ENCODE results near the gene PBRM1. TPM values are rescaled to one million over a fixed set of nuclear protein-coding genes. Genes with fewer than 3 reads are reported as not detected.

The PBRM1 gene
- total RNA-seq, 2 experiments from 2014 or later: 47.6 to 48.1 TPM

DNA sequence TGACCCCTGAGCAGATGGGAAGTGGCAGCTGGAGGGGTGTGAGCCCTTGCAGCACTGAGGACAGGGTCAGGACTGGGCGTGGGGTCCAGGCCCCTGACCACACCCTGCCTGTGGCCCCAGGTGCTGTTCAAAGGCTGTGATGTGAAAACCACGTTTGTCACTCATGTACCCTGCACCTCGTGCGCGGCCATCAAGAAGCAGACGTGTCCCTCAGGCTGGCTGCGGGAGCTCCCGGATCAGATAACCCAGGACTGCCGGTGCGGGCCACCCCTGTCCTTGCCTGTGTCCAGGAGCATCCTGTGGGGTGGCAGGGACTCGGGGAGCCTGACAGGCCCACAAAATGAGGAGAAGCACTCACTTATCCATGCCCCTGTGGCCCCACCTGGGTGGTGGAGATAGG lies 184.7 kb downstream of the PBRM1 start:
- H3K36me3 Mint-ChIP-seq (ENCODE audit: low read depth): no peaks in the 10 kb centered on the region
- TF ChIP-seq, protein P1, sequence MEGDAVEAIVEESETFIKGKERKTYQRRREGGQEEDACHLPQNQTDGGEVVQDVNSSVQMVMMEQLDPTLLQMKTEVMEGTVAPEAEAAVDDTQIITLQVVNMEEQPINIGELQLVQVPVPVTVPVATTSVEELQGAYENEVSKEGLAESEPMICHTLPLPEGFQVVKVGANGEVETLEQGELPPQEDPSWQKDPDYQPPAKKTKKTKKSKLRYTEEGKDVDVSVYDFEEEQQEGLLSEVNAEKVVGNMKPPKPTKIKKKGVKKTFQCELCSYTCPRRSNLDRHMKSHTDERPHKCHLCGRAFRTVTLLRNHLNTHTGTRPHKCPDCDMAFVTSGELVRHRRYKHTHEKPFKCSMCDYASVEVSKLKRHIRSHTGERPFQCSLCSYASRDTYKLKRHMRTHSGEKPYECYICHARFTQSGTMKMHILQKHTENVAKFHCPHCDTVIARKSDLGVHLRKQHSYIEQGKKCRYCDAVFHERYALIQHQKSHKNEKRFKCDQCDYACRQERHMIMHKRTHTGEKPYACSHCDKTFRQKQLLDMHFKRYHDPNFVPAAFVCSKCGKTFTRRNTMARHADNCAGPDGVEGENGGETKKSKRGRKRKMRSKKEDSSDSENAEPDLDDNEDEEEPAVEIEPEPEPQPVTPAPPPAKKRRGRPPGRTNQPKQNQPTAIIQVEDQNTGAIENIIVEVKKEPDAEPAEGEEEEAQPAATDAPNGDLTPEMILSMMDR (IDR thresholded peaks at IDR 0.05): no peak
- H3K36me3 ChIP-seq (ENCODE audit: insufficient read depth, low read length): no peaks in the 10 kb centered on the region
- DNase-seq: no peak
- H3K27me3 ChIP-seq (ENCODE audit: control insufficient read depth in 1 of 2, insufficient read depth in 2 of 2, low read length in 2 of 2): no peaks in the 10 kb centered on the region
- H3K27ac Mint-ChIP-seq: no peak overlapping the region
- CTCF ChIA-PET: no interaction called here
- intact Hi-C loops (cut with DNase I, micrococcal nuclease): no loop called here
- H3K9me3 Mint-ChIP-seq: no peaks in the 10 kb centered on the region
- H3K4me1 Mint-ChIP-seq (ENCODE audit: low read depth): no peaks in the 10 kb centered on the region
- no peaks in the 10 kb centered on the region for H3K27me3 Mint-ChIP-seq
- POLR2A ChIA-PET: no interaction called here
- ATAC-seq (ENCODE audit: poor library complexity): no peak
- H3K4me3 Mint-ChIP-seq: no peak overlapping the region
- no peak overlapping the region for H3K27ac ChIP-seq (ENCODE audit: low read depth in 1 of 2, low read length in 2 of 2)
- no peaks in the 10 kb centered on the region for H3K9me3 ChIP-seq (ENCODE audit: control insufficient read depth in 1 of 2, insufficient read depth in 1 of 2, low read length in 2 of 2)
- H3K4me1 ChIP-seq (ENCODE audit: insufficient read depth, low read length): peaks cover 8% of the 10 kb centered on the region
- no peak overlapping the region for H3K4me3 ChIP-seq (ENCODE audit: low read length)

DNA sequence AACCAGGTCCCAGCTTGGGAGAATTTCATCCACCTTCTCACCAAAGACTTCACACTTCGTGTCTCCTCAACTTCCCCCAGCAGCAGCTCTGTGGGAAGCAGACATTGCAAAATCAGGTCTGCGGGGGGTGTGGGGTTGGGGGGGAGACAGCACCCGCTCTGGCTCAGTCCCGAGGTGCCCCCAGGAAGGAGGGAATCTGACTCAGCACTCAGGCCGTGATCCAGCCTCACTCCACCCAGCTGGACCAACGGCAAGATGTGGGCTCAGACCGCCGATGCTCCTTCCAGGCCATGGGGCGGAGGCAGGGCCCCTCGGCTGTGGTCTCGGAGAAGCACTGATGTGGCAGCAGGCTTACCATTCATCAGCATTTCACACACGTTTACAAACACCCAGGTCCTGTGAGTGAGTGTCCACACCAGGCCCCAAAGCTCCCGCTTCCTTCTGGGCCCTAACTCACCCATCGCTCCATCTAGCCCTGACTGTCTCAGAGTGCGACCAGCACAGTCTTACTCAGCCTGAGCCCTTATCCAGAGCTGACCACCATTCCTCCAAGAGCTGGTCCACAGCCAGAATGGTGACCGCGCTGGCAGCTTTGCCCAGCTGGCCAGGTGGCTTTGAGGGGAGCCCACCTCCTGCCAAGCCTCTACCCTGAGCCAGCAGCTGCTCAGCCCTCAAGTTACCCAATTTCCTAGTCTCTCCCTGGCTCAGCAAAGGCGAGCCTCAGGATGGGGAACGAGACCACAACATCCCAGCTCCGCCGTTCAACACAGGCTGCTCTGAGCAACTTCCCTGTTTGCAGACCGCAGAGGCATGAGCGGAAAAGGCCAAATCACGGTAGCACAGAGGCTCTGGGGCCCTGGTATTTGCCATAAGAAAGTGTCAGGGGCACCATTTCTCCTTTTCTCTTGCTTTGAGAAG lies 187.3 kb downstream of the PBRM1 start:
- H3K27me3 ChIP-seq (ENCODE audit: control insufficient read depth in 1 of 2, insufficient read depth in 2 of 2, low read length in 2 of 2): no peaks in the 10 kb centered on the region
- no peak overlapping the region for H3K27ac ChIP-seq (ENCODE audit: low read depth in 1 of 2, low read length in 2 of 2)
- H3K36me3 ChIP-seq (ENCODE audit: insufficient read depth, low read length): no peaks in the 10 kb centered on the region
- Mint-ChIP-seq H3K4me1 (ENCODE audit: low read depth) (no peaks in the 10 kb centered on the region), H3K27ac (no peak overlapping the region), H3K36me3 (ENCODE audit: low read depth) (no peaks in the 10 kb centered on the region), H3K4me3 (no peak overlapping the region), H3K27me3 (no peaks in the 10 kb centered on the region), H3K9me3 (no peaks in the 10 kb centered on the region)
- CTCF ChIA-PET: no interaction called here
- peak in 3 of 14 experiments; percentile 27 to 63 (median 59) for DNase-seq
- no peaks in the 10 kb centered on the region for H3K9me3 ChIP-seq (ENCODE audit: control insufficient read depth in 1 of 2, insufficient read depth in 1 of 2, low read length in 2 of 2)
- POLR2A ChIA-PET: no interaction called here
- no peak for ATAC-seq (ENCODE audit: poor library complexity)
- TF ChIP-seq, protein P1 (IDR thresholded peaks at IDR 0.05): no peak
- H3K4me3 ChIP-seq (ENCODE audit: low read length): no peak overlapping the region
- peaks cover 13% of the 10 kb centered on the region for H3K4me1 ChIP-seq (ENCODE audit: insufficient read depth, low read length)
- intact Hi-C loops (cut with DNase I, micrococcal nuclease): no loop called here

DNA sequence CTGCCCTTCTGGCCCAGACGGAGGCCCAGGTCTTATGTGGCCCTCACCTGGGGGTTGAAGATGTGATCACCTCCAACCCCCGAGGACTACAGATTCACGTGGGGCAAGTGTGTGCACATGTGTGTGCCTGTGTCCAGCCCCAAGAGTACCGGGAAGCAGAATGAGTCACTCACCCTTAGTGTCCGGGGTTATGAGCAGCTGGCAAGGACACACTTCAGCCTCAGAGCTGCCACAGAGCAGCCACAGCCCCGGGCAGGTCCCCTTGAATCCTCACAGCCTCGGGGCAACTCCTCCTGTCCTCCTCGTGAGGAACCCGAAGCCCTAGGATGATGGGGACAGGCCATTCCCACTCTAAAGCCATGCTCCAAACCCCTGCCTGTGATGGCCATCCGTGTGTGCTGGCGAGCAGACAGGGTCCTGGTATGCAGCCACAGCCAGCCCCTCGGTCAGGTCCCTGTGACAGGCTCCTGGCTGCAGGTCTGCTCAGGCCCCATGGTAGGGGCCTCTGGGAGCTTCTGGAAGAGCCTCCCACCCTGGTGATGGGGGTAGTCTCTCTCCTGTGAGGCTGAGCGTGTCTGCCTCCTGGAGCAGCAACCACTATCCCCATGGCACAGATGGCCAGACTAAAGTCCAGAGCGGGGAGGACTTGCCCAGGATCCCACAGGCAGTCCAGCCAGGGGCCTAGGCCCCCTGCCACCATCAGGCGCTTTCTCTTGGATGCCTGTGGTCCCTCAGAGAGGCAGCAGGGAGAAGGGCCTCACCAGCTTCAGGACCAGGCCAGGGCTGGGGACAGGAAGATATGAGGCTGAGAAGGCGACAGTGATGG lies 189.7 kb downstream of the PBRM1 start:
- Mint-ChIP-seq H3K27ac (no peak overlapping the region), H3K27me3 (no peaks in the 10 kb centered on the region), H3K4me1 (ENCODE audit: low read depth) (no peaks in the 10 kb centered on the region), H3K4me3 (no peak overlapping the region), H3K9me3 (no peaks in the 10 kb centered on the region), H3K36me3 (ENCODE audit: low read depth) (peaks cover 21% of the 10 kb centered on the region)
- peaks cover 17% of the 10 kb centered on the region for H3K4me1 ChIP-seq (ENCODE audit: insufficient read depth, low read length)
- no peaks in the 10 kb centered on the region for H3K27me3 ChIP-seq (ENCODE audit: control insufficient read depth in 1 of 2, insufficient read depth in 2 of 2, low read length in 2 of 2)
- no peaks in the 10 kb centered on the region for H3K9me3 ChIP-seq (ENCODE audit: control insufficient read depth in 1 of 2, insufficient read depth in 1 of 2, low read length in 2 of 2)
- ChIA-PET POLR2A (no interaction called here), CTCF (no interaction called here)
- peak in 2 of 14 experiments; percentile 41 to 47 for DNase-seq
- peak overlapping the region; percentile 12 for H3K4me3 ChIP-seq (ENCODE audit: low read length)
- intact Hi-C loops (cut with DNase I, micrococcal nuclease): no loop called here
- no peak overlapping the region for H3K27ac ChIP-seq (ENCODE audit: low read depth in 1 of 2, low read length in 2 of 2)
- H3K36me3 ChIP-seq (ENCODE audit: insufficient read depth, low read length): peaks cover 21% of the 10 kb centered on the region
- no peak for ATAC-seq (ENCODE audit: poor library complexity)
- TF ChIP-seq, protein P1 (IDR thresholded peaks at IDR 0.05): no peak

Other genes with a start within 250 kb of the PBRM1 start
- under 1 TPM; 0.34 to 0.69 TPM for gene SEMA3G, start 240.8 kb downstream of the PBRM1 start, total RNA-seq
- gene TNNC1, start 231.9 kb downstream of the PBRM1 start, total RNA-seq: 1 to 10 TPM; 5.3 to 6.6 TPM
- 100 to 1,000 TPM; 160 to 163 TPM for gene NISCH, start 230.3 kb downstream of the PBRM1 start, total RNA-seq
- 1 to 10 TPM; 1.5 to 2.5 TPM for gene STAB1, start 190.6 kb downstream of the PBRM1 start, total RNA-seq
- gene NT5DC2, start 152.1 kb downstream of the PBRM1 start, total RNA-seq: 1 to 10 TPM; 2.5 to 4.2 TPM
- gene UQCC5, start 149.3 kb downstream of the PBRM1 start, total RNA-seq: 1 to 10 TPM; 2.8 to 8.3 TPM
- gene GNL3, start 119 bp upstream of the PBRM1 start, total RNA-seq: 100 to 1,000 TPM; 104 to 106 TPM
- gene GLT8D1, start 19.9 kb upstream of the PBRM1 start, total RNA-seq: 10 to 100 TPM in 1 of 2 experiments, 1 to 10 TPM in 1; 8.4 to 10.8 TPM
- 10 to 100 TPM; 60.0 to 64.5 TPM for gene SPCS1, start 20.2 kb upstream of the PBRM1 start, total RNA-seq
- gene NEK4, start 85.0 kb upstream of the PBRM1 start, total RNA-seq: 1 to 10 TPM; 6.1 to 6.9 TPM
- not detected for gene ITIH1, start 91.7 kb upstream of the PBRM1 start, total RNA-seq
- gene ITIH3, start 108.9 kb upstream of the PBRM1 start, total RNA-seq: not detected
- 10 to 100 TPM; 35.8 to 40.4 TPM for gene ITIH4, start 144.8 kb upstream of the PBRM1 start, total RNA-seq
- gene MUSTN1, start 149.1 kb upstream of the PBRM1 start, total RNA-seq: 10 to 100 TPM; 10.7 to 11.3 TPM
- 10 to 100 TPM; 39.8 to 42.6 TPM for gene STIMATE, start 211.6 kb upstream of the PBRM1 start, total RNA-seq